Measurements from ENCODE around the gene DENND6B. TPM values are rescaled to one million over a fixed set of nuclear protein-coding genes. Genes with fewer than 3 reads are reported as not detected.
"Not testable (repeated sequence)": the region's sequence is repeated elsewhere in the genome, so short reads cannot be mapped to it uniquely, and the experiment has no call there.

Gene DENND6B
- 13.2 and 19.0 TPM in 2 replicates for total RNA-seq (2022)
- percentile 43 among the genes with signal in this experiment for Bru-seq, nascent RNA
- BruChase-seq, experiment 1, labeled RNA remaining after a 6-hour chase: percentile 57 among the genes with signal in this experiment
- percentile 54 among the genes with signal in this experiment for BruChase-seq, experiment 2, labeled RNA remaining after a 2-hour chase
- long read RNA-seq, full-length matches to known transcripts: 1 of 16 reads
- long read RNA-seq, partial matches to known transcripts: 1 of 16 reads
- long read RNA-seq, other reads (novel, unspliced or antisense): 14 of 16 reads

DNA sequence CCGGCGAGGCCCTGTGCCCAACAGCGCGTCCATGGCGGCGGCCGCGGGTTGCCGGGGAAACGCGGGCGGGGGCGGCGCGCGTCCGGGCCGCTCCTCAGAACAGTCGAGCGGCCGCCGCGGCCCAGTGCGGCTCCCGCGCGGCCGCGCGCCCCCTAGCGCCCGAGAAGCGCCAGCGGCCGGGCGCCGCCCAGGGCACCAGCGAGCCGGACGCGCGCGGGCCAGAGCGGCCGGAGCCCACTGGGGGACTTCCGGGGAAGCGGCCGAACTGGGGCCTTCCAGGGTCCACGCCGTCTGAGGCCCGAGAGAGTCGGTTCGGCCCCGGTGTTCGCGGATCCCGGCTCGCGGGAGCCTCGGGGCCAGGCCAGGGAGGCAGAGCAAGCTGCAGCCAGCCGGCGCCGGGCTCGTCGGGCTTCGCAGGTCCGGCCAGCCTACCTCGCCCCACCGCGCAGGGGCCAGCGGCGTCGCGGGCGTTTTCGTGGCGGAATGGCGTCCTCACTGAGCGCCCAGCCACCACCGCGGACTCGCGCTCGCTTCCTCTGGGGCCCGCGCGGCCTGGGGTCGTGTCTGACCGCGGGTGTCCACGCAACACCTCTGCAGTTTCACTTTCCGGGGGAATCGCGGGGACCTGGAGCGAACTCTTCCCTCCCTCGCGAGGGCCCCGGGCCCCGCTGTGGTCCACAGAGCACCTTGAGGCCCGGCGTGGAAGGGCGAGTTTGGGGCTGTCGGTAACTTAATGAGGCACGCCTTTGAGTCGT is at the start of gene DENND6B:
TSS of gene DENND6B (minus strand) at position 57 of the 755 bp plus-strand sequence. CDS start at position 33, 24 bp downstream.
- intact Hi-C loops (cut with micrococcal nuclease; ENCODE audit: unreplicated experiment): loop anchor here (5.0 kb wide), 1 partner anchor 55 kb away; the partner anchor contains the start of gene MAPK11
- DNase-seq: peak; percentile 86
- no peaks in the 10 kb centered on the region for H3K9me3 Mint-ChIP-seq (ENCODE audit: low read depth, unreplicated experiment)
- peak within 1 kb of the TSS; percentile 67 for H3K27ac Mint-ChIP-seq (ENCODE audit: unreplicated experiment)
- TF ChIP-seq, protein P1, sequence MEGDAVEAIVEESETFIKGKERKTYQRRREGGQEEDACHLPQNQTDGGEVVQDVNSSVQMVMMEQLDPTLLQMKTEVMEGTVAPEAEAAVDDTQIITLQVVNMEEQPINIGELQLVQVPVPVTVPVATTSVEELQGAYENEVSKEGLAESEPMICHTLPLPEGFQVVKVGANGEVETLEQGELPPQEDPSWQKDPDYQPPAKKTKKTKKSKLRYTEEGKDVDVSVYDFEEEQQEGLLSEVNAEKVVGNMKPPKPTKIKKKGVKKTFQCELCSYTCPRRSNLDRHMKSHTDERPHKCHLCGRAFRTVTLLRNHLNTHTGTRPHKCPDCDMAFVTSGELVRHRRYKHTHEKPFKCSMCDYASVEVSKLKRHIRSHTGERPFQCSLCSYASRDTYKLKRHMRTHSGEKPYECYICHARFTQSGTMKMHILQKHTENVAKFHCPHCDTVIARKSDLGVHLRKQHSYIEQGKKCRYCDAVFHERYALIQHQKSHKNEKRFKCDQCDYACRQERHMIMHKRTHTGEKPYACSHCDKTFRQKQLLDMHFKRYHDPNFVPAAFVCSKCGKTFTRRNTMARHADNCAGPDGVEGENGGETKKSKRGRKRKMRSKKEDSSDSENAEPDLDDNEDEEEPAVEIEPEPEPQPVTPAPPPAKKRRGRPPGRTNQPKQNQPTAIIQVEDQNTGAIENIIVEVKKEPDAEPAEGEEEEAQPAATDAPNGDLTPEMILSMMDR (IDR thresholded peaks at IDR 0.05; ENCODE audit: unreplicated experiment): peak; percentile 35
- H3K36me3 Mint-ChIP-seq (ENCODE audit: insufficient read depth, unreplicated experiment): peaks cover 27% of the 10 kb centered on the region
- H3K27me3 Mint-ChIP-seq (ENCODE audit: unreplicated experiment): no peaks in the 10 kb centered on the region
- H3K4me1 Mint-ChIP-seq (ENCODE audit: low read depth, unreplicated experiment): peaks cover 31% of the 10 kb centered on the region
- H3K4me3 Mint-ChIP-seq (ENCODE audit: low read depth, unreplicated experiment): peak within 1 kb of the TSS; percentile 74
- CTCF ChIA-PET: interaction anchor here (0.6 to 1.9 kb wide), 3 partner anchors 21 to 76 kb away, joined by 3 to 5 read pairs (median 3); no protein-coding TSS in a partner anchor
- TSS peak; percentile 69 for BruUV-seq (replicated peaks)

DNA sequence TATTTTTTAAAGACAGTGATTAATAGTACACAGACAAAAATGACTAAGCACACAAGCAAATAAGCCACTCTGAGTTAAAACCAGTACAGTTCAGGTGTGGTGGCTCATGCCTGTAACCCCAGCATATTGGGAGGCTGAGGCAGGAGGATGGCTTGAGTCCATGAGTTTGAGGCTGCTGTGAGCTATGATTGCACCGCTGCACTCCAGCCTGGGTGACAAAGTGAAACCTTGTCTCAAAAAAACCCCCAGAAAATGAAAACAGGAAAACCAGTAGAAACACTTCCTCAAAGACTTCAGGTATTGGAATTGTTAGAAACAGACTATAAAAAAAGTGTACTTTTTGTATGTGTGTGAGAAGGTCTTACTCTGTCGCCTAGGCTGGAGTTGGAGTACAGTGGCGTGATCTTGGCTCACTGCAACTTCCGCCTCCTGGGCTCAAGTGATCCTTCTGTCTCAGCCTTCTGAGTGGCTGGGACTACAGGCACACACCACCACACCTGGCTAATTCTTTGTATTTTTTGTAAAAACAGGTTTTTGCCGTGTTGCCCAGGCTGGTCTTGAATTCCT is 49.4 kb upstream of the DENND6B start:
- Mint-ChIP-seq H3K4me3 (ENCODE audit: low read depth, unreplicated experiment) (no peak overlapping the region), H3K4me1 (ENCODE audit: low read depth, unreplicated experiment) (no peaks in the 10 kb centered on the region), H3K9me3 (ENCODE audit: low read depth, unreplicated experiment) (no peaks in the 10 kb centered on the region), H3K36me3 (ENCODE audit: insufficient read depth, unreplicated experiment) (peaks cover 49% of the 10 kb centered on the region), H3K27ac (ENCODE audit: unreplicated experiment) (no peak overlapping the region), H3K27me3 (ENCODE audit: unreplicated experiment) (no peaks in the 10 kb centered on the region)
- CTCF ChIA-PET: no interaction called here
- no TSS peak for BruUV-seq (replicated peaks)
- intact Hi-C loops (cut with micrococcal nuclease; ENCODE audit: unreplicated experiment): no loop called here
- DNase-seq: no peak
- TF ChIP-seq, protein P1 (IDR thresholded peaks at IDR 0.05; ENCODE audit: unreplicated experiment): no peak

DNA sequence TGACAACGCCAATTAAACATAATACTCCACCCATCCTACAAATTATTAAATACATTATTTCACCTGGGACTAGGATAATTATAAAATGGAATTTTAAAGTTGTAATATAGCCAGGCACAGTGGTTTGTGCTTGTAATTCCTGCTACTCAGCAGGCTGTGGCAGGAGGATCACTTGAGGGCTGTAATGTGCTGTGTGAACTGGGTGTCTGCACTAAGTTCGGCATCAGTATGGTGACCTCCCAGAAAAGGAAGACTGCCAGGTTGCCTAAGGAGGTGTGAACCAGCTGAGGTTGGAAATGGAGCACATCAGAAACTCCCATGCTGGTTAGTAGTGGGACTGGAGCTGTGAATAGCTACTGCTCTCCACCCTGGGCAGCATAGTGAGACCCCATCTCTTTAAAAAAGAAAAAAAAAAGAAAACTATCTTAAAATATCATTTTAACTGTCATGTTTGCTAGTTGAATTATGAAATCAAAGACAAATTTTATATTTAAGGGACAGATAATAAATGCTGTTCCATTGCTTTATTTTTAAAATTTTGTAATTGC is 44.4 kb upstream of the DENND6B start:
- no peak for DNase-seq
- Mint-ChIP-seq H3K9me3 (ENCODE audit: low read depth, unreplicated experiment) (no peaks in the 10 kb centered on the region), H3K27me3 (ENCODE audit: unreplicated experiment) (no peaks in the 10 kb centered on the region), H3K4me1 (ENCODE audit: low read depth, unreplicated experiment) (no peaks in the 10 kb centered on the region), H3K27ac (ENCODE audit: unreplicated experiment) (no peak overlapping the region), H3K4me3 (ENCODE audit: low read depth, unreplicated experiment) (no peak overlapping the region), H3K36me3 (ENCODE audit: insufficient read depth, unreplicated experiment) (peaks cover 34% of the 10 kb centered on the region)
- BruUV-seq (replicated peaks): no TSS peak
- TF ChIP-seq, protein P1 (IDR thresholded peaks at IDR 0.05; ENCODE audit: unreplicated experiment): no peak
- CTCF ChIA-PET: no interaction called here
- intact Hi-C loops (cut with micrococcal nuclease; ENCODE audit: unreplicated experiment): no loop called here

DNA sequence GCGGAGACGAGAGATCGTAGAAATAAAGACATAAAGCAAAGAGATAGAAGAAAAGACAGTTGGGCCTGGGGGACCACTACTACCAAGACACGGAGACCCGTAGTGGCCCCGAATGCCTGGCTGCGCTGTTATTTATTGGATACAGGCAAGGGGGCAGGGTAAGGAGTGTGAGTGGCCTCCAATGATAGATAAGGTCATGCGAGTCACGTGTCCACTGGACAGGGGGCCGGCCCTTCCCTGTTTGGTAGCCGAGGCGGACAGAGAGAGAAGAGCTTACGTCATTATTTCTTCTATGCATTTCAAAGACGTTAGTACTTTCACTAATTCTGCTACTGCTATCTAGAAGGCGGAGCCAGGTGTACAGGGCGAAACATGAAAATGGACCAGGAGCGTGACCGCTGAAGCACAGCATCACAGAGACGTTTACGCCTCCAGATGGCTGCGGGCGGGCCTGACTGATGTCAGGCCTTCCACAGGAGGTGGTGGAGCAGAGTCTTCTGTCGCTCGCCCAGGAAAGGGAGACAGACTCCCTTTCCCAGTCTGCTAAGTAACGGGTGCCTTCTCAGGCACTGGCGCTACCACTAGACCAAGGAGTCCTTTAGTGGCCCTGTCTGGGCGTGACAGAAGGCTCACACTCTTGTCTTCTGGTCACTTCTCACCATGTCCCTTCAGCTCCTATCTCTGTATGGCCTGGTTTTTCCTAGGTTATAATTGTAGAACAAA is 41.1 kb upstream of the DENND6B start:
- TF ChIP-seq, protein P1 (IDR thresholded peaks at IDR 0.05; ENCODE audit: unreplicated experiment): no peak
- Mint-ChIP-seq H3K27me3 (ENCODE audit: unreplicated experiment) (no peaks in the 10 kb centered on the region), H3K36me3 (ENCODE audit: insufficient read depth, unreplicated experiment) (peaks cover 8% of the 10 kb centered on the region), H3K4me3 (ENCODE audit: low read depth, unreplicated experiment) (no peak overlapping the region), H3K27ac (ENCODE audit: unreplicated experiment) (no peak overlapping the region), H3K9me3 (ENCODE audit: low read depth, unreplicated experiment) (no peaks in the 10 kb centered on the region), H3K4me1 (ENCODE audit: low read depth, unreplicated experiment) (no peaks in the 10 kb centered on the region)
- BruUV-seq (replicated peaks): no TSS peak
- CTCF ChIA-PET: interaction anchor here (0.7 kb wide), 1 partner anchor 83 kb away, joined by 5 read pairs; no protein-coding TSS in a partner anchor
- intact Hi-C loops (cut with micrococcal nuclease; ENCODE audit: unreplicated experiment): no loop called here
- DNase-seq: no peak

DNA sequence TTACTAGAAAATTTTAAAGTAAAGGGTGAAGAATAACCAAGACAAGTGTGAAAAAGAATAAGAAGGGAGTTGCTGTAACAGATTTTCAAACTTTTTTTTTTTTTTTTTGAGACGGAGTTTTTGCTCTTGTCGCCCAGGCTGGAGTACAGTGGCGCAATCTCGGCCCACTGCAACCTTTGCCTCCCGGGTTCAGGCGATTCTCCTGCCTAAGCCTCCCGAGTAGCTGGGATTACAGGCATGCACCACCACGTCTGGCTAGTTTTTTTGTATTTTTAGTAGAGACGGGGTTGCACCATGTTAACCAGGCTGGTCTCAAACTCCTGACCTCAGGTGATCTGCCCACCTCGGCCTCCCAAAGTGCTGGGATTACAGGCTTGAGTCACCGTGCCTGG is 37.0 kb upstream of the DENND6B start:
- H3K27me3 Mint-ChIP-seq (ENCODE audit: unreplicated experiment); H3K4me1 Mint-ChIP-seq (ENCODE audit: low read depth, unreplicated experiment); BruUV-seq (replicated peaks); H3K27ac Mint-ChIP-seq (ENCODE audit: unreplicated experiment); H3K36me3 Mint-ChIP-seq (ENCODE audit: insufficient read depth, unreplicated experiment); H3K9me3 Mint-ChIP-seq (ENCODE audit: low read depth, unreplicated experiment); H3K4me3 Mint-ChIP-seq (ENCODE audit: low read depth, unreplicated experiment); intact Hi-C loops (cut with micrococcal nuclease; ENCODE audit: unreplicated experiment); DNase-seq: not testable (repeated sequence)
- CTCF ChIA-PET: interaction anchor here (0.7 kb wide), 1 partner anchor 11 kb away, joined by 4 read pairs; no protein-coding TSS in a partner anchor

Data from Calu3 (cell line).